Osteoblast (primary cell): ENCODE results near the gene KLC1. TPM values are rescaled to one million over a fixed set of nuclear protein-coding genes. Genes with fewer than 3 reads are reported as not detected.

ENCODE experiments used
- DNase-seq: peaks from one replicate; pipeline ENCODE4 v3.0.0; 2011; ENCODE audit warnings: low spot score, mixed read lengths; ENCODE audit not compliant: insufficient read length; ENCODE audit errors: missing footprints
- H2AFZ ChIP-seq: 2 replicates; pipeline ENCODE4 v1.6.0; 2011; ENCODE audit warnings: mild to moderate bottlenecking, low read length
- H3K27ac ChIP-seq: 2 replicates; pipeline ENCODE4 v1.5.1; 2011; ENCODE audit warnings: mild to moderate bottlenecking, low read depth, low read length, moderate library complexity
- H3K27me3 ChIP-seq: 2 replicates; pipeline ENCODE4 v1.6.0; 2012; ENCODE audit warnings: mild to moderate bottlenecking, control low read depth, inconsistent platforms, low read length, moderate library complexity; ENCODE audit not compliant: insufficient read depth
- H3K36me3 ChIP-seq: 2 replicates; pipeline ENCODE4 v1.5.1; 2011; ENCODE audit warnings: mild to moderate bottlenecking, low read length, control low read depth, moderate library complexity; ENCODE audit not compliant: insufficient read depth
- H3K4me1 ChIP-seq: 2 replicates; pipeline ENCODE4 v1.5.1; 2011; ENCODE audit warnings: mild to moderate bottlenecking, low read length, control low read depth, moderate library complexity; ENCODE audit not compliant: insufficient read depth
- H3K4me2 ChIP-seq: 2 replicates; pipeline ENCODE4 v1.6.0; 2011; ENCODE audit warnings: mild to moderate bottlenecking, low read length; ENCODE audit not compliant: insufficient read depth
- H3K4me3 ChIP-seq: fragments of 200-600 bp; sonication (generic); 3 replicates; pipeline ENCODE4 v1.5.1; 2012; ENCODE audit warnings: mild to moderate bottlenecking, low read length, inconsistent platforms; ENCODE audit not compliant: insufficient read depth
- H3K79me2 ChIP-seq: 2 replicates; pipeline ENCODE4 v1.6.0; 2012; ENCODE audit warnings: mild to moderate bottlenecking, low read length, control low read depth, inconsistent platforms; ENCODE audit not compliant: insufficient read depth
- H3K9me3 ChIP-seq: 2 replicates; pipeline ENCODE4 v1.5.1; 2011; ENCODE audit warnings: low read depth, low read length, control low read depth
- H4K20me1 ChIP-seq: 2 replicates; pipeline ENCODE4 v1.6.0; 2012; ENCODE audit warnings: mild to moderate bottlenecking, low read length, control low read depth; ENCODE audit not compliant: insufficient read depth
- total RNA-seq: library from RNA; depleted of rRNA; stranded (reverse); fragments of >200 nt; gene quantifications from 2 replicates; pipeline ENCODE4 v1.2.3, GENCODE V29; 2012
- TF ChIP-seq, protein P1 (sequence below): IDR thresholded peaks from 2 replicates; pipeline ENCODE4 v1.5.1; 2011; ENCODE audit warnings: mild to moderate bottlenecking, low read depth, low read length, moderate library complexity; ENCODE audit errors: extremely low read depth

KLC1 gene
- total RNA-seq, 1 donor: 205 TPM

DNA sequence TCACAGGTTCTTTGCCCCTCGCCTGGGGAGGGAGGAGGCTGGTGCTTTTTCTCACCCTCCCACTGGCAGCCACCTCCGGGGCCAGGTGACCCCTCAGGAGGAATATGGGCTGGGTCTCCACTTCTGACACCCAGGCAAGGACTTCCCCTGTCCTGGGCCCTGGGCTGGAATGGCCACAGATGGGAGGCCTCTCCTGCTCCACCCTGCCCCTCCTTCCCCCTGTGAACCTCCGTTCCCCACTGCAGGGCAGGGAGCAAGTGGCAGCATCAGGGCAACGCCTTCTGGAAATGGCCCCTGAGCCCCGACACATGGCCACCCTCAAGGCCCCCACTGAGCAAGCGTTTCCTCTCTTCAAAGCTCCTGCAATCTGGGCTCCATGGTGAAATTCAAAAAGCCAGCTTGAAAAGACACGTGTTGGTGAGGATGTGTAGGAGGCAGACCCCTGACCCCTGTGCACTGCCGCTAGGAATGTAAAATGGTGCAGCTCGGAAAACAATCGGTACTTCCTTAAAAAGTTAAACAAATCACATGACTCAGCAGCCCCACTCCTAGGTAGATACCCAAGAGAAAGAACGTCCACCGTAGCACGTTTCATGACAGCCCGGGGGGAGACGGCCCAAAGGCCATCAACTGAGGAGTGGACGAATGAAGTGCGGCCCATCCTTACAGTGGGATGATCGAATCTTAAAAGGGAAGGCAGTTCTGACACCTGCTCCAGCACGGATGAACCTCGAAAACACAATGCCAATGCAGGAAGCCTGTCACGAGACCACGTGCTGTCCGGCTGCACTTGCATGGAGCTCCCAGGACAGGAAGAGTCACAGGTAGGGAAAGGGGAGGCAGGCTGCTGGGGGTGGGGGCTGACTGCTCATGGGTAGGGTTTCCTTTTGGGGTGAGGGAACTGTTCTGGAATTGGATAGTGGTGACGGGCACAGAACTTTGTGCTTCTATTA lies 74.7 kb downstream of the KLC1 start:
- Histone ChIP-seq H3K4me1 (no peaks in the 10 kb centered on the region), H3K27ac (no peak overlapping the region), H3K79me2 (peaks cover 21% of the 10 kb centered on the region), H3K27me3 (no peaks in the 10 kb centered on the region), H4K20me1 (peaks cover 13% of the 10 kb centered on the region), H3K4me3 (no peak overlapping the region), H2AFZ (no peak overlapping the region), H3K9me3 (no peaks in the 10 kb centered on the region), H3K36me3 (peaks cover 69% of the 10 kb centered on the region), H3K4me2 (no peak overlapping the region)
- no peak for DNase-seq
- TF ChIP-seq, protein P1, sequence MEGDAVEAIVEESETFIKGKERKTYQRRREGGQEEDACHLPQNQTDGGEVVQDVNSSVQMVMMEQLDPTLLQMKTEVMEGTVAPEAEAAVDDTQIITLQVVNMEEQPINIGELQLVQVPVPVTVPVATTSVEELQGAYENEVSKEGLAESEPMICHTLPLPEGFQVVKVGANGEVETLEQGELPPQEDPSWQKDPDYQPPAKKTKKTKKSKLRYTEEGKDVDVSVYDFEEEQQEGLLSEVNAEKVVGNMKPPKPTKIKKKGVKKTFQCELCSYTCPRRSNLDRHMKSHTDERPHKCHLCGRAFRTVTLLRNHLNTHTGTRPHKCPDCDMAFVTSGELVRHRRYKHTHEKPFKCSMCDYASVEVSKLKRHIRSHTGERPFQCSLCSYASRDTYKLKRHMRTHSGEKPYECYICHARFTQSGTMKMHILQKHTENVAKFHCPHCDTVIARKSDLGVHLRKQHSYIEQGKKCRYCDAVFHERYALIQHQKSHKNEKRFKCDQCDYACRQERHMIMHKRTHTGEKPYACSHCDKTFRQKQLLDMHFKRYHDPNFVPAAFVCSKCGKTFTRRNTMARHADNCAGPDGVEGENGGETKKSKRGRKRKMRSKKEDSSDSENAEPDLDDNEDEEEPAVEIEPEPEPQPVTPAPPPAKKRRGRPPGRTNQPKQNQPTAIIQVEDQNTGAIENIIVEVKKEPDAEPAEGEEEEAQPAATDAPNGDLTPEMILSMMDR: no peak

DNA sequence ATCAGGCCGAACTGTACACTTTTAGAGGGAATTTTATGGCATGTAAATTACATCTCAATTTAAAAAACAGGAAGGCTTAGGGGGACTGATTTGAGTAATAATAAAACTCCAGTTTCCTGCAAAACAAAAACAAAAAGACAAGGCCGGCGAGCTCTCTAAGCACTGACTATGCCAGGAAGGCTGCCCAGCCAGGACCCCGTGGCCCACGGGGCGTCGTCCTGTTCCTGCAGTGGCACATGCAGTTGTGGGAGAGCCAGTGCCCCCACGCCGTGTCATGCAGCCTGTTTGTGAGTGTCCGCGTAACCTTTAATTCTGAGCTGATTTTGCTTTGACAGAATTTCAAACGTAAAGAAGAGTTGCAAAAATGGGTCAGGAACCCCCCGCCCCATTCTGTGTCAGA lies 75.7 kb downstream of the KLC1 start:
- Histone ChIP-seq H4K20me1 (peaks cover 13% of the 10 kb centered on the region), H3K9me3 (no peaks in the 10 kb centered on the region), H2AFZ (no peak overlapping the region), H3K79me2 (peaks cover 13% of the 10 kb centered on the region), H3K4me3 (no peak overlapping the region), H3K27me3 (no peaks in the 10 kb centered on the region), H3K36me3 (peaks cover 68% of the 10 kb centered on the region), H3K27ac (no peak overlapping the region), H3K4me2 (no peak overlapping the region), H3K4me1 (no peaks in the 10 kb centered on the region)
- TF ChIP-seq, protein P1: no peak
- DNase-seq: no peak

DNA sequence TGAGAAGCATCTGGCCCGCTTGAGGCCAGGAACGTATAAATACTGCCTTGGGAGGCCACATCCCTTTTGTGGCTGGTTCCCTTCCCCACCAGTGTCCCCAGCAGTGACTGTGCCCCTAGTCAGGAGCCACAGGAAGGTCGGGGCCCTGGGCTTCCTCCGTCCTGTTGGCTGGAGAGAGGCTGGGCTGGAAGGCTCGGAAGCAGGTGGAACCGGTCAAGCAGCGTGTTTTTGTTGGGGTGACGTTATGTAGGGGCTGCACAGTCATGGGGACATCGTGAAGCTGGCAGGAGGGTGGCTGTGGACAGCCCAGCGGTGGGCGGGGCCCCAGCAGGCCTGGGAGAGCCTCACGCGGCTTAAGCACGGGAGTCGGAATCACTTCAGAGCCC lies 76.1 kb downstream of the KLC1 start:
- peaks cover 13% of the 10 kb centered on the region for H4K20me1 ChIP-seq
- no peak for DNase-seq
- no peak overlapping the region for H3K4me3 ChIP-seq
- TF ChIP-seq, protein P1: no peak
- H3K9me3 ChIP-seq: no peaks in the 10 kb centered on the region
- no peak overlapping the region for H3K4me2 ChIP-seq
- no peak overlapping the region for H3K27ac ChIP-seq
- H3K27me3 ChIP-seq: no peaks in the 10 kb centered on the region
- H3K4me1 ChIP-seq: no peaks in the 10 kb centered on the region
- H2AFZ ChIP-seq: no peak overlapping the region
- peaks cover 10% of the 10 kb centered on the region for H3K79me2 ChIP-seq
- H3K36me3 ChIP-seq: peaks cover 65% of the 10 kb centered on the region

DNA sequence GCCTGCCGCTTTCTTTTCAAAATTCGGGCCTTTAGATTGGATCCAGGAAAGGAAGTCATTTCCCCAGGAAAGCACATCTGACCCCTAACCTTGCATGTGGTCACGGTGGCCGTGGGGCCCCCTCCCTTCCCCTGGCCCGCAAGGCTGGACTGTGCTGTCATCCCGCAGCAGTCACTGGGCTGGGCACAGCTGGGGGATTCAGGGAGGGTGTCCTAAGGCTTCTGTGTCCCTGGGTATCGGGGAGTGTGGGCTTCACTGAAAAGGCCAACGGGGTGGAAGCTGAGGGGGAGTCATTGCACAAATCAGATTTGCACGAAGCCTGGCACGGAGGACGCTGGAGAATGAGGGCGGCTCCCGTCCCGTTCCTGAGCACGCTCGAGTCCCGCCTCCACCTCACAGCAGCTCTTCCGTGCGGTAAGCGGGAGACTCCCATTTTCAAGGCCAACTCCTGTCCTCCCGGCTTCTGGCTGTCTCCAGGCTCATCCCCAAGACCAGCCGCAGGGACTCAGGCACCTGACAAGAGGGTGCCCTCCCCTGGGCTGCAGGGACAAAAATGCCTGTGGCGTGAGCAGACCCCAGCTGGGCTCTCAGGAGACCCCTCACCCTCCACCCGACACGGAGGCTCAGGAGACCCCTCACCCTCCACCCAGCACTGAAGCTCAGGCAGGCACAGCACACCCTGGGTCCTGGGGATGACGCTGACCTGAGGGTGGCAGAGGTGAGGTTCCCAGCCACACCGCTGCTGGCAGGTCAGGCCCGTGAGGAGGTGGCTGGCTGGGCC lies 76.7 kb downstream of the KLC1 start:
- no peak overlapping the region for H3K27ac ChIP-seq
- no peak overlapping the region for H3K4me2 ChIP-seq
- TF ChIP-seq, protein P1: no peak
- H3K4me3 ChIP-seq: no peak overlapping the region
- H3K79me2 ChIP-seq: peaks cover 9% of the 10 kb centered on the region
- peaks cover 13% of the 10 kb centered on the region for H4K20me1 ChIP-seq
- DNase-seq: no peak
- H3K9me3 ChIP-seq: no peaks in the 10 kb centered on the region
- H2AFZ ChIP-seq: no peak overlapping the region
- no peaks in the 10 kb centered on the region for H3K4me1 ChIP-seq
- peaks cover 61% of the 10 kb centered on the region for H3K36me3 ChIP-seq
- H3K27me3 ChIP-seq: no peaks in the 10 kb centered on the region
